Measurements from ENCODE around the gene INHBC. TPM values are rescaled to one million over a fixed set of nuclear protein-coding genes. Genes with fewer than 3 reads are reported as not detected.

Gene INHBC
- total RNA-seq, 1 donor from 2014 or later = not detected

DNA sequence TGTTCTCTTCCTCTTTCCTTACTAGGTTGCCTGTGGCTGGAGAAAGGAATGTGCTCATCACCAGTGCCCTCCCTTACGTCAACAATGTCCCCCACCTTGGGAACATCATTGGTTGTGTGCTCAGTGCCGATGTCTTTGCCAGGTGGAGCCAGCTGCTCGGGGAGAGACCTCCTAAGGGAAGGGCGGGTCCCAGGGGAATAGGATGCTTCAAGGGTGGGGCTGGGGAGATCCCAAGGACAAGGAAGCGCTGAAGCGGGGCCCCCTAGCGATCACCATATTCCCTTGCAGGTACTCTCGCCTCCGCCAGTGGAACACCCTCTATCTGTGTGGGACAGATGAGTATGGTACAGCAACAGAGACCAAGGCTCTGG, 63.5 kb downstream of the INHBC start:
- H3K9me3 Mint-ChIP-seq (ENCODE audit: low read depth) = no peaks in the 10 kb centered on the region
- H3K27ac Mint-ChIP-seq = no peak overlapping the region
- DNase-seq (ENCODE audit: low spot score, unreplicated experiment) = no peak
- no peak overlapping the region for H3K4me3 Mint-ChIP-seq (ENCODE audit: low read depth)
- H3K36me3 Mint-ChIP-seq (ENCODE audit: insufficient read depth) = peaks cover 49% of the 10 kb centered on the region
- H3K27me3 Mint-ChIP-seq = no peaks in the 10 kb centered on the region
- TF ChIP-seq, protein P1, sequence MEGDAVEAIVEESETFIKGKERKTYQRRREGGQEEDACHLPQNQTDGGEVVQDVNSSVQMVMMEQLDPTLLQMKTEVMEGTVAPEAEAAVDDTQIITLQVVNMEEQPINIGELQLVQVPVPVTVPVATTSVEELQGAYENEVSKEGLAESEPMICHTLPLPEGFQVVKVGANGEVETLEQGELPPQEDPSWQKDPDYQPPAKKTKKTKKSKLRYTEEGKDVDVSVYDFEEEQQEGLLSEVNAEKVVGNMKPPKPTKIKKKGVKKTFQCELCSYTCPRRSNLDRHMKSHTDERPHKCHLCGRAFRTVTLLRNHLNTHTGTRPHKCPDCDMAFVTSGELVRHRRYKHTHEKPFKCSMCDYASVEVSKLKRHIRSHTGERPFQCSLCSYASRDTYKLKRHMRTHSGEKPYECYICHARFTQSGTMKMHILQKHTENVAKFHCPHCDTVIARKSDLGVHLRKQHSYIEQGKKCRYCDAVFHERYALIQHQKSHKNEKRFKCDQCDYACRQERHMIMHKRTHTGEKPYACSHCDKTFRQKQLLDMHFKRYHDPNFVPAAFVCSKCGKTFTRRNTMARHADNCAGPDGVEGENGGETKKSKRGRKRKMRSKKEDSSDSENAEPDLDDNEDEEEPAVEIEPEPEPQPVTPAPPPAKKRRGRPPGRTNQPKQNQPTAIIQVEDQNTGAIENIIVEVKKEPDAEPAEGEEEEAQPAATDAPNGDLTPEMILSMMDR (IDR thresholded peaks at IDR 0.05; ENCODE audit: unreplicated experiment) = no peak
- H3K4me1 Mint-ChIP-seq (ENCODE audit: low read depth) = no peaks in the 10 kb centered on the region

GRCh38 chr12:57498571-57498970, 64.0 kb downstream of the INHBC start:
- no peaks in the 10 kb centered on the region for H3K4me1 Mint-ChIP-seq (ENCODE audit: low read depth)
- no peak for DNase-seq (ENCODE audit: low spot score, unreplicated experiment)
- peaks cover 50% of the 10 kb centered on the region for H3K36me3 Mint-ChIP-seq (ENCODE audit: insufficient read depth)
- peak overlapping the region; percentile 64 for H3K27ac Mint-ChIP-seq
- no peak overlapping the region for H3K4me3 Mint-ChIP-seq (ENCODE audit: low read depth)
- no peaks in the 10 kb centered on the region for H3K27me3 Mint-ChIP-seq
- TF ChIP-seq, protein P1 (IDR thresholded peaks at IDR 0.05; ENCODE audit: unreplicated experiment) = no peak
- H3K9me3 Mint-ChIP-seq (ENCODE audit: low read depth) = no peaks in the 10 kb centered on the region

DNA sequence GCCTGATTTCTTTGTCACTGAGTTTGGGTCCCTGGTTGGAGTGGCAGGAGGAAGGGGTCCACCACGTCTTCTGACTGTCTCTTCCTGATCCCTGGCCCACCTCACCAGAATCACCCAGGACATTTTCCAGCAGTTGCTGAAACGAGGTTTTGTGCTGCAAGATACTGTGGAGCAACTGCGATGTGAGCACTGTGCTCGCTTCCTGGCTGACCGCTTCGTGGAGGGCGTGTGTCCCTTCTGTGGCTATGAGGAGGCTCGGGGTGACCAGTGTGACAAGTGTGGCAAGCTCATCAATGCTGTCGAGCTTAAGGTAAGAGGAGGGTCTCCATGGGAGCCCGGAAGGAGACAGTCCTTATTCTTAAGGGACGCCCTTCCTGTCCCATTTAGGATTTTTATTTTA, 65.6 kb downstream of the INHBC start:
- TF ChIP-seq, protein P1 (IDR thresholded peaks at IDR 0.05; ENCODE audit: unreplicated experiment) = no peak
- no peaks in the 10 kb centered on the region for H3K4me1 Mint-ChIP-seq (ENCODE audit: low read depth)
- H3K36me3 Mint-ChIP-seq (ENCODE audit: insufficient read depth) = peaks cover 58% of the 10 kb centered on the region
- DNase-seq (ENCODE audit: low spot score, unreplicated experiment) = no peak
- no peaks in the 10 kb centered on the region for H3K27me3 Mint-ChIP-seq
- H3K4me3 Mint-ChIP-seq (ENCODE audit: low read depth) = no peak overlapping the region
- H3K27ac Mint-ChIP-seq = no peak overlapping the region
- no peaks in the 10 kb centered on the region for H3K9me3 Mint-ChIP-seq (ENCODE audit: low read depth)

Other genes with a start within 250 kb of the INHBC start
- 1.7 and 2.0 TPM in 2 replicates for gene NXPH4, start 218.0 kb upstream of the INHBC start, total RNA-seq
- gene SHMT2, start 205.1 kb upstream of the INHBC start, total RNA-seq = 162 and 165 TPM in 2 replicates
- 6.0 and 6.1 TPM in 2 replicates for gene STAC3, start 183.6 kb upstream of the INHBC start, total RNA-seq
- 85.9 and 86.8 TPM in 2 replicates for gene R3HDM2, start 3.7 kb upstream of the INHBC start, total RNA-seq
- gene INHBE, start 20.5 kb downstream of the INHBC start, total RNA-seq = 1.2 and 2.0 TPM in 2 replicates
- 0.89 and 0.91 TPM in 2 replicates for gene GLI1, start 25.0 kb downstream of the INHBC start, total RNA-seq
- 2.6 and 2.8 TPM in 2 replicates for gene ARHGAP9, start 45.1 kb downstream of the INHBC start, total RNA-seq
- 290 and 318 TPM in 2 replicates for gene MARS1, start 53.3 kb downstream of the INHBC start, total RNA-seq
- gene DDIT3, start 85.7 kb downstream of the INHBC start, total RNA-seq = 15.7 and 18.5 TPM in 2 replicates
- gene MBD6, start 88.0 kb downstream of the INHBC start, total RNA-seq = 158 and 159 TPM in 2 replicates
- gene DCTN2, start 112.4 kb downstream of the INHBC start, total RNA-seq = 144 and 153 TPM in 2 replicates
- 2.5 and 2.8 TPM in 2 replicates for gene KIF5A, start 115.3 kb downstream of the INHBC start, total RNA-seq
- 38.4 and 39.0 TPM in 2 replicates for gene PIP4K2C, start 156.4 kb downstream of the INHBC start, total RNA-seq
- 79.9 and 83.0 TPM in 2 replicates for gene DTX3, start 170.0 kb downstream of the INHBC start, total RNA-seq
- gene ARHGEF25, start 176.7 kb downstream of the INHBC start, total RNA-seq = 17.0 and 18.4 TPM in 2 replicates
- gene B4GALNT1, start 198.4 kb downstream of the INHBC start, total RNA-seq = 0.73 and 1.1 TPM in 2 replicates

All from progenitor cell of endocrine pancreas (in vitro differentiated cells).